GM12878 (cell line): ENCODE measurements around the gene S100P. TPM values are rescaled to one million over a fixed set of nuclear protein-coding genes. Genes with fewer than 3 reads are reported as not detected.

Experiments
- ATAC-seq: fragments of 200-7000 bp; cut with Tn5 transposase; 3 replicates; pipeline ENCODE4 v1.9.1; 2020; ENCODE audit warnings: mild to moderate bottlenecking, moderate library complexity
- BruUV-seq: library from RNA; stranded (reverse); fragments of 400-500 nt; replicated peaks from 2 replicates; lab custom pipeline; 2021; lab: Mats Ljungman, UMichigan
- CTCF ChIA-PET: fragments of 300-600 bp; sonication (Branson Sonifier 250); formaldehyde crosslinking; extraction: SDS; loops from one replicate; lab custom pipeline; 2021; ENCODE audit warnings: inconsistent platforms; lab: Yijun Ruan, JAX
- POLR2A ChIA-PET: fragments of 350-600 bp; formaldehyde crosslinking; extraction: SDS; loops from one replicate; lab custom pipeline; 2021; ENCODE audit warnings: inconsistent platforms; lab: Charles Lee
- RAD21 ChIA-PET: fragments of 300-600 bp; sonication (Branson Sonifier 250); formaldehyde crosslinking; loops from one replicate; lab custom pipeline; 2023; ENCODE audit warnings: antibody characterized with exemption; ENCODE audit not compliant: unreplicated experiment; lab: Charles Lee
- SMC1A ChIA-PET: fragments of 300-600 bp; sonication (Branson Sonifier 250); formaldehyde crosslinking; loops from one replicate; lab custom pipeline; 2023; ENCODE audit not compliant: unreplicated experiment, uncharacterized antibody; lab: Charles Lee
- DNase-seq: peaks from one replicate; pipeline ENCODE4 v3.0.0-alpha.2; 2011; ENCODE audit warnings: low read depth, low spot score
- FAIRE-seq: peaks from 3 replicates; lab custom pipeline; 2011; peaks lifted over from hg19 to GRCh38; lab: Jason Lieb, UNC
- H2AFZ ChIP-seq: 2 replicates; pipeline ENCODE4 v1.6.0; 2011; ENCODE audit warnings: low read depth, low read length, control low read depth; ENCODE audit not compliant: control insufficient read depth
- H3K27ac ChIP-seq: 2 replicates; pipeline ENCODE4 v1.5.1; 2011; ENCODE audit warnings: control low read depth; ENCODE audit not compliant: control insufficient read depth, insufficient read depth
- H3K27me3 ChIP-seq, 2 experiments: replicated peaks in 1 of 2; 2 replicates each; pipeline versions ENCODE4 v1.6.0 to v1.6.1; 2011; ENCODE audit warnings: low read length in 1 of 2; ENCODE audit not compliant: control insufficient read depth in 2 of 2, insufficient read depth in 2 of 2
- H3K36me3 ChIP-seq, 2 experiments: 2 replicates each; pipeline ENCODE4 v1.5.1; 2011; ENCODE audit warnings: low read length in 1 of 2; ENCODE audit not compliant: control insufficient read depth in 2 of 2, insufficient read depth in 2 of 2
- H3K4me1 ChIP-seq: 2 replicates; pipeline ENCODE4 v1.6.1; 2011; ENCODE audit warnings: mild to moderate bottlenecking, low read length, moderate library complexity, mixed read lengths; ENCODE audit not compliant: control insufficient read depth, insufficient read depth
- H3K4me2 ChIP-seq: 2 replicates; pipeline ENCODE4 v1.6.0; 2011; ENCODE audit warnings: control low read depth; ENCODE audit not compliant: control insufficient read depth, insufficient read depth
- H3K4me3 ChIP-seq: fragments of 200-600 bp; sonication (generic); 2 replicates; pipeline ENCODE4 v1.5.1; 2016
- H3K79me2 ChIP-seq: 2 replicates; pipeline ENCODE4 v1.6.0; 2011; ENCODE audit warnings: low read length; ENCODE audit not compliant: control insufficient read depth, insufficient read depth
- H3K9ac ChIP-seq: 2 replicates; pipeline ENCODE4 v1.8.0; 2011; ENCODE audit warnings: low read length, control low read depth, mixed read lengths; ENCODE audit not compliant: control insufficient read depth, insufficient read depth
- H3K9me3 ChIP-seq: replicated peaks from 3 replicates; pipeline ENCODE4 v1.5.1; 2011; ENCODE audit warnings: mild to moderate bottlenecking, low read length; ENCODE audit not compliant: control insufficient read depth, insufficient read depth
- H4K20me1 ChIP-seq: 2 replicates; pipeline ENCODE4 v1.6.0; 2011; ENCODE audit not compliant: control insufficient read depth, insufficient read depth
- BMI1 ChIP-seq: fragments of 450-650 bp; IDR thresholded peaks from 2 replicates; pipeline ENCODE4 v1.6.1; 2016; ENCODE audit warnings: mild to moderate bottlenecking, moderate library complexity, borderline replicate concordance
- CBFB ChIP-seq: IDR thresholded peaks from 2 replicates; pipeline ENCODE4 v1.6.1; 2016; ENCODE audit warnings: antibody characterized with exemption, low read depth
- CUX1 ChIP-seq: IDR thresholded peaks from 2 replicates; pipeline ENCODE4 v1.6.1; 2012; ENCODE audit warnings: improper control_type of control experiment, low read depth, low read length; ENCODE audit not compliant: insufficient replicate concordance
- E4F1 ChIP-seq: fragments of 450-650 bp; IDR thresholded peaks from 2 replicates; pipeline ENCODE4 v1.6.1; 2018; ENCODE audit warnings: borderline replicate concordance, mild to moderate bottlenecking; ENCODE audit not compliant: partially characterized antibody
- EZH2 ChIP-seq: IDR thresholded peaks from 2 replicates; pipeline ENCODE4 v1.6.1; 2012; ENCODE audit warnings: low read depth, mild to moderate bottlenecking, control low read depth, inconsistent platforms, low read length, borderline replicate concordance; ENCODE audit not compliant: control insufficient read depth
- HCFC1 ChIP-seq: fragments of 150-350 bp; IDR thresholded peaks from 2 replicates; pipeline ENCODE4 v1.6.1; 2014; ENCODE audit warnings: low read length
- HDAC2 ChIP-seq: fragments of 200-600 bp; sonication (generic); IDR thresholded peaks from 2 replicates; pipeline ENCODE4 v1.6.1; 2017
- HDAC6 ChIP-seq: fragments of 200-600 bp; sonication (generic); IDR thresholded peaks from one replicate; pipeline ENCODE4 v1.8.0; 2017; ENCODE audit warnings: antibody characterized with exemption; ENCODE audit not compliant: unreplicated experiment
- MYB ChIP-seq: fragments of 150-350 bp; IDR thresholded peaks from 2 replicates; pipeline ENCODE4 v1.6.1; 2014; ENCODE audit warnings: mild to moderate bottlenecking, low read depth, low read length, borderline replicate concordance
- NFXL1 ChIP-seq: fragments of 450-650 bp; IDR thresholded peaks from 2 replicates; pipeline ENCODE4 v1.6.1; 2017; ENCODE audit warnings: antibody characterized with exemption, mild to moderate bottlenecking, borderline replicate concordance
- RELA ChIP-seq: fragments of 450-650 bp; IDR thresholded peaks from 2 replicates; pipeline ENCODE4 v1.8.0; 2014; ENCODE audit warnings: borderline replicate concordance; ENCODE audit not compliant: partially characterized antibody
- ZNF24 ChIP-seq: fragments of 450-650 bp; IDR thresholded peaks from 2 replicates; pipeline ENCODE4 v1.6.1; 2017; ENCODE audit warnings: antibody characterized with exemption, mild to moderate bottlenecking
- WGBS: methylation state at CpG from one replicate; pipeline ENCODE4 v1.1.6; 2016; ENCODE audit warnings: low lambda C conversion rate; ENCODE audit not compliant: insufficient replicate concordance, insufficient coverage; ENCODE audit errors: missing lambda C conversion rate; 5-methylcytosine and 5-hydroxymethylcytosine counted together
- in situ Hi-C: fragments of 300-500 bp; cut with MboI; formaldehyde crosslinking; loops from 9 replicates; pipeline ENCODE4 v1.14.3; 2018; ENCODE audit warnings: mixed read lengths
- intact Hi-C: fragments of 100-400 bp; cut with micrococcal nuclease; formaldehyde crosslinking; loops from one replicate; pipeline ENCODE4 v1.14.2; 2022; ENCODE audit not compliant: unreplicated experiment
- polyA plus RNA-seq, 11 experiments: library from polyadenylated mRNA; depleted of rRNA in 4 of 11; unstranded in 6 of 11; stranded (reverse) in 5 of 11; fragments of >200 nt; fragmentation: Nextera tagmentation in 4 of 11; fragmentation: Illumina TruSeq in 1 of 11; extraction: Ambion mirVana in 4 of 11; extraction: Trizol in 1 of 11; gene quantifications; 1 replicate in 1 of 11; 2 replicates in 10 of 11; pipeline versions ENCODE4 v1.2.1 to v1.2.3, GENCODE V29; 2011 to 2016; ENCODE audit warnings: inconsistent platforms in 2 of 11, missing spikeins in 2 of 11, low read depth in 1 of 11
- total RNA-seq, 4 experiments: library from RNA; depleted of rRNA in 3 of 4; stranded (reverse); fragments of >200 nt in 3 of 4; fragmentation: Illumina TruSeq in 1 of 4; extraction: Trizol in 1 of 4; gene quantifications; 2 replicates each; pipeline versions ENCODE4 v1.2.1 to v1.2.3, GENCODE V29; 2013 to 2021
- TF ChIP-seq, protein P1 (sequence below): IDR thresholded peaks from 2 replicates; pipeline ENCODE4 v1.6.1; 2011; ENCODE audit warnings: low read depth, low read length, improper control_type of control experiment, borderline replicate concordance

The S100P gene
- total and polyA plus RNA-seq, 10 of the 15 experiments (the other 5 are each of a cell fraction or from before 2014, with no cell fraction given): 0.90 TPM; not detected in 9

DNA sequence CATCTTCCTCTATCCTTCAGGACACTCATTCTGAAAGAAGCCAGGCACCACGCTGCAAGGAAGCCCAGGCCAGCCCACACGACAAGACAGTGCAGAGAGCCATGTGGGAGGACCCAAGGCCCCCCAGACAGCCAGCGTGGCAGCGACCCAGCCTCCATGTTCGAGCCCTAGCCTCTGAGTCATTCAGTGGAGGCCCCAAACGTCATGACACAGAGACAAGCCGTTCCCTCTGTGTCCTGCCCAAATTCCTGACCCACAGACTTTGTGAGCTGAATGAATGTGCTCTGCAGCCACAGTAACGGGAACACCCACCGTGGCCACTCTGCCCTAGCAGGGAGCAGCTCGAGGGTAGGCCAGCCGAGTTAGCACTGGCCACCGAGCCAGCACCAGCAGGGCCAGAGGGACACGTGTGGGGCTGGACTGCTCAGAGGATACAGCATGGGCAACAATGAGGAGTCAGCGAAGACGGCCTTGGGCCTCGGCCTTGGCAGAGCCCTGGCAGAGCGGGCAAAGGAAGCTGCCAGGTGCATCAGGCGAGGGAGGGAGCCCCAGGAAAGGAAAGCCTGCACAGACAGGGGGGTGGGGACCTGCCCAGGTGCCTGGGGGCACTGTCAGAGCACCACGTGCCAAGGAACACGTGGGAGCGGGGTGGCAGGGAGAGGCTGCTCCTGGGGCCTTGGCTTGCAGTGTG is 30.9 kb downstream of the S100P start:
- Histone ChIP-seq H3K4me2 (no peak overlapping the region), H3K36me3 (no peaks in the 10 kb centered on the region), H3K27ac (no peak overlapping the region), H3K9me3 (no peaks in the 10 kb centered on the region), H4K20me1 (no peaks in the 10 kb centered on the region), H3K27me3 (no peaks in the 10 kb centered on the region), H2AFZ (no peak overlapping the region), H3K4me1 (peaks cover 7% of the 10 kb centered on the region), H3K79me2 (no peaks in the 10 kb centered on the region), H3K9ac (no peak overlapping the region), H3K4me3 (no peak overlapping the region)
- ChIA-PET SMC1A (interaction anchor here (0.7 to 1.8 kb wide), 2 partner anchors 105 to 149 kb away, joined by 3 to 5 read pairs; no protein-coding TSS in a partner anchor), RAD21 (interaction anchor here (1.4 kb wide), 1 partner anchor 149 kb away, joined by 5 read pairs; no protein-coding TSS in a partner anchor), CTCF (interaction anchor here (0.7 kb wide), 1 partner anchor 175 kb away, joined by 3 read pairs; no protein-coding TSS in a partner anchor), POLR2A (no interaction called here)
- intact Hi-C loops (no loop called here), in situ Hi-C loops (loop anchor here (5.0 kb wide), 2 partner anchors 143 to 348 kb away; no protein-coding TSS in a partner anchor)
- 40% methylated on average over 21 of the region's 21 CpGs for WGBS
- TF ChIP-seq CUX1: no peak
- TF ChIP-seq HDAC6: no peak
- TF ChIP-seq EZH2: no peak
- no peak for TF ChIP-seq MYB
- TF ChIP-seq E4F1: no peak
- TF ChIP-seq NFXL1: no peak
- TF ChIP-seq ZNF24: no peak
- TF ChIP-seq CBFB: no peak
- no peak for TF ChIP-seq HCFC1
- TF ChIP-seq HDAC2: no peak
- no peak for TF ChIP-seq BMI1
- TF ChIP-seq, protein P1, sequence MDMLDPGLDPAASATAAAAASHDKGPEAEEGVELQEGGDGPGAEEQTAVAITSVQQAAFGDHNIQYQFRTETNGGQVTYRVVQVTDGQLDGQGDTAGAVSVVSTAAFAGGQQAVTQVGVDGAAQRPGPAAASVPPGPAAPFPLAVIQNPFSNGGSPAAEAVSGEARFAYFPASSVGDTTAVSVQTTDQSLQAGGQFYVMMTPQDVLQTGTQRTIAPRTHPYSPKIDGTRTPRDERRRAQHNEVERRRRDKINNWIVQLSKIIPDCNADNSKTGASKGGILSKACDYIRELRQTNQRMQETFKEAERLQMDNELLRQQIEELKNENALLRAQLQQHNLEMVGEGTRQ: no peak
- no peak for TF ChIP-seq RELA
- no TSS peak for BruUV-seq
- ATAC-seq: no peak
- no peak for DNase-seq
- no peak for FAIRE-seq
